Measurements from ENCODE around the gene RAB3IL1.

RAB3IL1 gene

GRCh38 chr11:61903845-61904244, 13.5 kb downstream of the RAB3IL1 start:
- DNase-seq, result no peak

GRCh38 chr11:61902313-61902712, 15.1 kb downstream of the RAB3IL1 start:
- no peak for DNase-seq

GRCh38 chr11:61901397-61901796, 16.0 kb downstream of the RAB3IL1 start:
- DNase-seq, result no peak

- no peak for DNase-seq
Observed at GRCh38 chr11:61900251-61900650, 17.1 kb downstream of the RAB3IL1 start.

GRCh38 chr11:61899146-61899841, 18.1 kb downstream of the RAB3IL1 start:
- peak; percentile 85 for DNase-seq

GRCh38 chr11:61898247-61898582, 19.2 kb downstream of the RAB3IL1 start:
- no peak for DNase-seq

GRCh38 chr11:61897387-61898246, 19.7 kb downstream of the RAB3IL1 start:
- DNase-seq, result peak; percentile 60

- no peak for DNase-seq
Observed at GRCh38 chr11:61896665-61897386, 20.5 kb downstream of the RAB3IL1 start.

GRCh38 chr11:61895718-61896059, 21.7 kb downstream of the RAB3IL1 start:
- no peak for DNase-seq

- no peak for DNase-seq
Observed at GRCh38 chr11:61895046-61895717, 22.2 kb downstream of the RAB3IL1 start.

GRCh38 chr11:61893981-61894380, 23.4 kb downstream of the RAB3IL1 start:
- no peak for DNase-seq

- DNase-seq, result no peak
Observed at GRCh38 chr11:61892085-61892370, 25.3 kb downstream of the RAB3IL1 start.

GRCh38 chr11:61891331-61892084, 25.9 kb downstream of the RAB3IL1 start, which contains the start of gene FADS3:
Gene FADS3, minus strand, starts transcription at chr11:61891545. Its CDS starts 164 bp downstream, at chr11:61891381.
- peak; percentile 51 for DNase-seq

GRCh38 chr11:61890529-61891330, 26.6 kb downstream of the RAB3IL1 start:
- DNase-seq, result peak; percentile 17

- no peak for DNase-seq
Observed at GRCh38 chr11:61889831-61890230, 27.5 kb downstream of the RAB3IL1 start.

- no peak for DNase-seq
Observed at GRCh38 chr11:61888590-61888989, 28.8 kb downstream of the RAB3IL1 start.

- no peak for DNase-seq
Observed at GRCh38 chr11:61887839-61888494, 29.4 kb downstream of the RAB3IL1 start.

- DNase-seq, result no peak
Observed at GRCh38 chr11:61886643-61887042, 30.7 kb downstream of the RAB3IL1 start.

- no peak for DNase-seq
Observed at GRCh38 chr11:61885784-61886580, 31.4 kb downstream of the RAB3IL1 start.

GRCh38 chr11:61885166-61885778, 32.1 kb downstream of the RAB3IL1 start:
- DNase-seq, result no peak
